Anterior cingulate cortex (tissue), 58 donors: ENCODE data around the gene EPS8L2.

ENCODE experiments used
- DNase-seq, 58 donors: peaks; one replicate each; lab custom pipeline; 2025; lab: John Stamatoyannopoulos, UW

The EPS8L2 gene

DNA sequence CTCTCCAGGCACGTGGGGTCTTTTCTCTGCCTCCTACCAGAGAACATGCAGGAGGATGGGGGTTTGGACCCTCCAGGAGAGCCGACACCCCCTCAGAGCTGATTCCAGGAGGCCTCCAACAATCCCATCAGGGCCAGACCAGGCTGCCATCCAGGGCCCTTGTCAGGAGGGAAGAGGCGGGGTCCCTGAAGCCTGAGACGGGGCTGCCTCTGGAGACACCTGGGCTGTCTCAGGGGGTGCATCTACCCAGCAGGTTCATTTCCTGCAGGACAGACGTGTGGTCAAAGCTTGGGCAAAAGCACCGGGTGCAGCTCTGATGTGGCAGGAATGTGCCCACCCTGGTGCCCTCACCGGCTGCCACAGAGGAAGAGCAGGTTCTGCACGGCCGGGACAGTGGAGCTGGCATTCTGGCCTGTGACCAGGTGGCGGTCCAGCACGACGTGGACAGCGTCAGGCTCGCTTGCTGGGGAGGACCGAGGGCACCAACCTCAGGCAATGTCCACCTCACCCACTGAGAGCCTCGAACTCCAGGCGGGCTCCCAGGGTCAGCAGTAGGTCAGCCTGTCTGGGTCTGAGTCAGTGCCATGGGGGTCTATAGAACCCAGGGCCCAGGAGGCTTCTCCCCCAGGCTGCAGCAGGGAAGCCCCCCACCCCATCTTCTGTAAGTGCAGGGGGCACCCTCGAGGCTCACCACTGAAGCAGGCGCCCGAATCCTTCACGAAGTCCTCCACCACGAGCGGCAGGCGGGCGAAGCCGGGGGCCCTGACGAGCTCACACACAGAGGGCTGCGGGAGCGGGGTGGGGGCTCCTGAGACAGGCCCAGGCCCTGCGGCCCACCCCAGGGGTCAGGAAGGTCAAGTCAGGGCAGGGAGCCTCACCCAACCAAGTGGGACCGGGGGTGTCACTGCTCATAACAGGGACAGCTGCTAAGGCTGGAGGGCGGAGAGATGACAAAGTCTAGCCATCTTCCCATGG, 64.9 kb downstream of the EPS8L2 start:
- DNase-seq: no peak

DNA sequence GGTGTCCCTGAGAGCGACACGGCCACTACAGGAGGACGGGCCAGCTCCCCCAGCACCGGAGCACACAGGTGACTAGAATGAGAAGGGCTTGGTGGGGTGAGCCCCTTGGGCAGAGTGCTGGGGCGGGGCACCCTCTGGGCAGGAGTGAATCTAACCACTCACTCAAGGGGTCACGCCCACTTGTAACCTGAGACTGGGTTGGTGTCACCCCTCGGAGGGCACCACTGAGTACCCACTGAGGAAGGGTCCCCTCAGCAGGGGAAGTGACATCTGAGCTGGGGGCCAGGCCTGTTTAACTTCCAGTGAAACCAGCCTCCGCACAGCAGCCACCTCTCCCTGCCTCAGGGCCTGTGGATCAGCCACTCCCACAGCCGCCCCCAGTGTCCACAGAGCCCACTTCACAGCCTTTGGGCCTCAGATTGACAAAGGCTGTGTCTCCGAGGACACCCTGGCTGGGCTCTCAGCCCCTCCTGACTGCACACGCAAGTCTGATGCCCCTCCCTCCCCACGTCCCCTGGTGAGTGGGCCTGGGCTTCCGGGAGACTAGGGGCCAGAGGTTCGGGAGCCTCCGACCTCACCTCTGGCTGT, 65.7 kb downstream of the EPS8L2 start:
- DNase-seq: no peak

DNA sequence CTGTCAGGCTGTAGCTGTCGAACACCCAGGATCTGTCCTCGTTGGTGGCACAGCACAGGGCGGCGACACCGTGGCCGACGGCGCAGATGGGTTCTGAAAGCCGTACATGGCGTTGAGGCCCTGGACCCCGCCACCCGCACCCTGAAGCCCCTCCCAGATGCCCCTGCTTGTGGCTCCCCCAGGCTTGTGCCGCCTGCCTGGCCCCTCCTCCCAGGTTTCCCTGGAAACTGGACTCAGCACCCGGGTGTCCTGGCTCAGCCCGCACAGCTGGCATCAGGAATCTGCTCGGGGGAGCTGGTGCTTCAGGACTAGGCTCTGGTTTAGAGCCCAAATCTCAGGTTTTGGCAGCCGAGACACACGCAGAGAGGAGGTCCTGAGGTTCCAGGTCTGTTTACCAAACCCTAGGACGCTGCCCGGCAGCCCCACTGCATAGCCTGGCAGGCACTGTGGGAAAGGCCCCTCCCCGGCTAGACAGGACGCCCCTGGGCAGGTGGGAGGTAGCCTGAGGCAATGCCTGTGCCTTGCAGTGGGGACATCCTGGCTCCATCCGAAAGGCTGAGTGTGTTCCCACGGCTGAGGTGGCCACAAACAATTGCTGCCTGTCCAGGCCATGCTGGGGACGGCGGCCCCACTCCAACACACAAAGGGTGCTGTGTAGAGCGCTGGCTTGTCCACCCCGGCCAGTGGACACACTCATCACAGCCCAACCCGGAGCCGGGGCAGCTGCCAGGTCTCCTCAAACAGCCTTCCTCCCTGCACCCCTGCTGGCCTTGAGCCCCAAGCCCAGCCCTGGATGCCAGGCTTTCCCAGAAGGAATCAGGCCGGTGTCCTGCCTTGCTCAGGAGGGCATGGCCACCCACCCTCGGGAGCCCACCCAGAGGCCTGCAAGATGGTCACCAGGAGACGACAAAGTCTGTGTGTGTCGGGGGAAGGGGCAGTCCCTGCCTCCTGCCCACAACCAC, 66.7 kb downstream of the EPS8L2 start:
- DNase-seq: peak in 56 of 58 donors; percentile 30 to 97 (median 88)

DNA sequence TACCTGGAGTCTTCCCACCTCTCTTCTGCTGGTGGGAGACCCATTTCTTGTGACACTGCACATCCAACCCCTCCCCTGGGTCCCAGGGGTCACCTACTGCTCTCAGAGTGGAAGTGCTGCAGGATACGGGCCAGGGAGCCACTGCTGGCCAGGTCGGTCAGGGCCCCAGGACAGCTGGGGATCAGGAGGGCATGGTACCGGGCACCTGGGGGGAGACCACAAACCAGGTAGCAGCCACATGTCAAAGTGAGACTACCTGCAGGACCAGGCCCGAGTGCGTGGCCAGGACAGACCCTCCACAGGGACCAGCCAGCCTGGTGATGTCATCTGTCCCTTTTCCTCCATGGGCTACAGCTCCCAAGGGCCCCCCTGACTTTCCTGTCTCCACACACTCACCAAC, 67.4 kb downstream of the EPS8L2 start:
- DNase-seq: no peak

DNA sequence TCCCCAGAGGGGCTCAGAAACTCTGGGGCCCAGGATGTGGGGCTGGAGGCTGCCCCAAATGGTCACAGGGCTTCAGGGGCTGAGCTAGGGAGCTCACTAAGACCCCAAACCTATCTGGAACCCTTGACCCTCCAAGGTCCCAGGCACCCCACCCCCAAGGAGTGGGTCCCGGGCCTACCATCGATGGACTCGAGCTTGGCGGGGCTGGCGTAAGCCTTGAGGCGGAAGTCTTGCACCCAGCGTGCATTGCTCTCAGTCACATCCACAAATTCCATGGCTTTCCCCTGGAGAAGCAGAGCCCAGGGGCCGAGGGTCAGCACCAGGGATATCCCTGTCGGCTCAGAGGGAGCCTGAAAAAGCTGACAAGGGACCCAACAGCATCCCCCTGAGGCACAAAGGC, 67.8 kb downstream of the EPS8L2 start:
- DNase-seq: no peak

DNA sequence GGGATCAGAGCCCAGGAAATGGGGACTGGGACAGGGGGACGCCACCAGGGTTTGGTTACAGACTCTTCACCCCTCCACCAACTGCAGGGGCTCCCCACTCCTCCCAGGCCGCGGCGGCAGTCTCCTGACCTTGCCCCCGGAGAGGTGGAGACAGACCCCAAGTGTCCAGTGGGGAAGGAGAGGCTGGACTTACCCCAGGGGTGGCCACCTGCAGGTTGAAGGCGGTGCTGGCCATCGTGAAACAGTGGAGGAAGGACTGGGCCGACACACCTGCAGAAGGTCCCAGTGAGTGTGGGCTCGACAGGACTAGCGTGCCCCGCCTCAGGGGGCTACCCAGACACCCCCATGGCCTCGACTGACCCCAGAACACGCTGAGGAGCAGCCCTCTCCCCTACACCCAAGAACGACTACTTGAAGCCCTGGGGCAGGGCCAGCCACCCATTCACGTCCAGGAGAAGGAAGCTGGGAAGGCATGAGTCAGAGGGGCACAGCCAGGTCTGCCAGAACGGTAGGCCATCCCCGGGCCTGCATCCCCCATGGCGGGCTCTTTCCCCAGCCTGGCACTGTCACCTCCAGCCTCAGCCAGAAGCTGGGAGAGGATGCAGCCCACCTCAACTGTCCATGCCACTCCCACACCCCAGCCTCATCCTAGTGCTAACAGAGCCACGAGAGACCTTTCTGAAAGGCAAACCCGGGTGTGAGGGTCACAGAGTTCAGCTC, 69.0 kb downstream of the EPS8L2 start:
- no peak for DNase-seq

DNA sequence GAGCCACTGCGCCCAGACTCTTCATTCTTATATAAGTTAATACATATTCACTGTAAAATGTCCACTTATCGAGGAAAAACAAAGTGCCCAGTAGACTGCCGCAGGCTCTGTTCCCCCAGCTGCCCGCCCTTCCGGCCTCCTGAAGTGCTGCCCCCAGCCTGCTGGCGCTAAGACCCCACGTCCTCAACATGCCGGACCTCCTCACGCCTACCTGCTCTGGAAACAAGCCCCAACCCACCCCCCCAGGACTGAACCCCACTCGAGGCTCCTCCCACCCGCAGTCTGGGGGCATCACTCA, 70.2 kb downstream of the EPS8L2 start:
- no peak for DNase-seq

DNA sequence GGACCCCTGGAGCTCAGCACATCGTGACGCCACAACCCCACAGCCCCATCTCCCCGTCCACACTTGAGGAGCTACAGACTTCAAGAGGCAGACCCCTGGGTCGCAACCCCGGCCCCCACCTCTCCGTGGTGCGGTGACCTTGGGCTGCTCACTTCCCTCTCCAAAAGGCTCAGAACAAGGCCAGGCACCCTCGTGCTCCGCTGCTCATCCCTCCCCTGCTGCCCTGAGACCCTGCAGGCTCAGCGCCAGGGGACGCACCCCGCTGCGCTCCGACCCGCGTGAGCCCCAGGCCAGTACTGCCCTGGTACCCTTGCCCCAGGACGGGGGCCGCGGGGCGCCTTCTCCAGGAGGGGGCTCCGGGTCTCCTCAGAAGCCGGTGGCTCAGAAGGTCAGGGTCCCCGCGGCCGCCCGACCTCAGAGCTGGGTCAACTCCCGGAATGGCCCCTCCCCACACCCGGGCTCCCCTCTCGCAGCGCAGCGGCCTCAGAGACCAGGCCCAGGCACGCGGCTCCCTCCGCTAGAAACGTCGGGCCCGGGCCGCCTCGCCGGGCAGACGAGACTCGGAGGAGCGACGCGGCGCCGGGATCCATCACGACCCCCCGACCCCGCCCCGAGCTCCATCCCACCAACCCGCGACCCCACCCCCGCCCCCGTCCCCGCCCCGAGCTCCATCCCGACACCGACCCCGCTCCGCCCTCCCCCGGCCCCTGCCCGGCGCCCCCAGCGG, 70.7 kb downstream of the EPS8L2 start:
- DNase-seq: peak in 1 of 58 donors; percentile 72
